HG03565 (cell line): Measurements from ENCODE around the gene CCDC159.
"Not testable (repeated sequence)": the region's sequence is repeated elsewhere in the genome, so short reads cannot be mapped to it uniquely, and the experiment has no call there.

Source experiments
- ATAC-seq: cut with Tn5 transposase; IDR thresholded peaks from one replicate; pipeline ENCODE4 v1.9.1; 2021; ENCODE audit warnings: mild to moderate bottlenecking, moderate library complexity; ENCODE audit not compliant: unreplicated experiment

The CCDC159 gene

GRCh38 chr19:11364296-11364904 is 18.1 kb downstream of the CCDC159 start:
- ATAC-seq = no peak

DNA sequence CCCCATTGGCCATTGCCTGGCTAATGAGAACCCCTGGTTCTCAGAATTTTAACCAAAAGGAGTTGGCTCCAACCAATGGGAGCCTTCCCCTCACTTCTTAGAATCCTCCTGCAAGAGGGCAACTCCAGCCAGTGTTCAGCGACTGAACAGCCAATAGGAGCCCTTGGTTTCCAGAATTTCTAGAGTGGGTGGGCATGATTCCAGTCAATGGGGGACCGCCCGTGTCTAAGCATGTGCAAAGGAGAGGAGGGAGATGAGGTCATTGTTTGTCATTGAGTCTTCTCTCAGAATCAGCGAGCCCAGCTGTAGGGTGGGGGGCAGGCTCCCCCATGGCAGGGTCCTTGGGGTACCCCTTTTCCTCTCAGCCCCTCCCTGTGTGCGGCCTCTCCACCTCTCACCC is 18.6 kb downstream of the CCDC159 start:
- no peak for ATAC-seq

- ATAC-seq = no peak
These were observed 19.3 kb downstream of the CCDC159 start for GRCh38 chr19:11365557-11366117.

DNA sequence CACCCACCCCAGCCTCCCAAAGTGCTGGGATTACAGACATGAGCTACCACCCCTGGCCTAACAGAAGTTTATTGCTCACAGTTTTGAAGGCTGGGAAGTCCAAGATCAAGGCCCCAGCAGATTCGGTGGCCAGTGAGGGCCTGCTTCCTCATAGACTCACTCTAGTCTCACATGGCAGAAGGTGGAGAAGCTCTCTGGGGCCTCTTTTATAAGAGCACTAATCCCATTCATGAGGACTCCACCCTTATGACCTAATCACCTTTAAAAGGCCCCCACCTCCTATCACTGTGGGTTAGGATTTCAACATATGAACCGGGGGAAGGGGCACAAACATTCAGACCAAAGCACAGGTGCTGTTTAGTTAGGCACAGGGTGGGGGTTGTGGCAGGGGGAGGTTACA is 21.2 kb downstream of the CCDC159 start:
- ATAC-seq = no peak

GRCh38 chr19:11370744-11371143 is 24.4 kb downstream of the CCDC159 start:
- ATAC-seq = no peak

GRCh38 chr19:11373166-11373884 is 27.0 kb downstream of the CCDC159 start:
- ATAC-seq = no peak

GRCh38 chr19:11373885-11374432 is 27.6 kb downstream of the CCDC159 start:
- ATAC-seq = no peak

- ATAC-seq = peak; percentile 80
These were observed 28.3 kb downstream of the CCDC159 start, which contains the start of gene SWSAP1 for GRCh38 chr19:11374433-11375142. Gene SWSAP1 (plus strand): TSS chr19:11374666. CDS start chr19:11374681, 15 bp downstream.

DNA sequence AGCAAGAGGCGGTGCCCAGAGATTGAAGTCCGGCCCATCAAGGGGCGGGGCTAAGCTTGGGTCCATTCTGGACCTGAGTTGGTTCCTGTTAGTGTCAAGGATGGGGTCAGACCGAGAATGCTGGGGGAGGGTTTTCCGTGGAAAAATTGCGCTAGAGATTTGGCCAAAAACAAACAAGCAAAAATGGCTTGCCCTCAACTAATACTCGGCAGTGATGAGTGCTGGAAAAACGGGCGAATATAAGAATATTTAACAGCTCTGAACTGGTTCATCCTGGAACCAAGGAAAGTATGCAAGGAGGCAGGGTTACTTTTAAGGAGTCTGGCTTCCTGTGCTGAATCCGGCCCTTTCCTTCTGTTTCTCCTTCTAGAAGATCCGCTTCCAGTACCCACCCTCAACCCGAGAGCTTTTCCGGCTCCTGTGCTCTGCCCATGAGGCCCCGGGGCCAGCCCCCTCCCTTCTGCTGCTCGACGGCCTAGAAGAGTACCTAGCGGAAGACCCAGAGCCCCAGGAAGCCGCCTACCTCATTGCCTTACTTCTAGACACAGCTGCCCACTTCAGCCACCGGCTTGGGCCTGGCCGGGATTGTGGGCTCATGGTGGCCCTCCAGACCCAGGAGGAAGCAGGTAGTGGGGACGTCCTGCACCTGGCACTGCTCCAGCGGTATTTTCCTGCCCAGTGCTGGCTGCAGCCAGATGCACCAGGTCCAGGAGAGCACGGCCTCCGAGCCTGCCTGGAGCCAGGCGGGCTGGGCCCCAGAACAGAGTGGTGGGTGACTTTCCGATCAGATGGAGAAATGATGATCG is 29.0 kb downstream of the CCDC159 start:
- ATAC-seq = no peak

DNA sequence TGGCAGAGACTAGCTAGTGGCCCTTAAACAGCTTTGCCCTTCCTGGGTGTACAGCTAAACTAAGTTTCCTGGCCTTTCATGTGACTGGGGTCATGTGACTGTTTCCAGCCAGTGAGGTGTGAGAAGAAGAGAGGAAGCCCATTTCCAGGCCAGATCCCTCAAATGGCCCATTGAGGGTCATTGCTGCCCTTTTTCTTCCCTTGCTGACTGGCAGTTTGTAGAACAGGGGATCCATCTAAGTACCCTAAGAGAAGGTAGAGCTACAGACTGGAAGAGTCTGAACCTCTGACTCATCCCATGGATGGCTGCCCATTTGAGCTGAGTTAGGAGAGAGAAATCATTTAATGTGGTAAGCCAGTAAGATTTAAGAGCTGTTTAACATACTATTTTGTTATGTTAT is 30.9 kb downstream of the CCDC159 start:
- no peak for ATAC-seq

DNA sequence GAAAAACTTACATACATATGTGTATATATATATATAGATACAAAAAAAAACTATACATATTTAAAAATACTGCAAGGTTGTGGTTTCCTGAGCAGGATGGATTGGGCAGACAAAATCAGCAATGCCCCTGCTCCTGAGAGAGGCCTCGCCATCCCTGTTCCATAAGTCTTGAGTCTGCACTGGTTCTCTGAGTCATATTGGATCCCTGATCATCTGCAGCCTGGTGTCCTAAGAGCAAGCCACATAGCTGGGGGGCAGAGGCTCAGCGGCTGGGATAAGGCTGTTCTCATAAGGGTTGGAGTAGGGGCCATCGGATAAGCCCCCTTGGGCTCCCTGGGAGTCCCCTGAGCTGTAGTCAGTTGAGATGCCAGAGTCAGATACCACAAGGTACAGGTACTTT is 31.4 kb downstream of the CCDC159 start:
- no peak for ATAC-seq

DNA sequence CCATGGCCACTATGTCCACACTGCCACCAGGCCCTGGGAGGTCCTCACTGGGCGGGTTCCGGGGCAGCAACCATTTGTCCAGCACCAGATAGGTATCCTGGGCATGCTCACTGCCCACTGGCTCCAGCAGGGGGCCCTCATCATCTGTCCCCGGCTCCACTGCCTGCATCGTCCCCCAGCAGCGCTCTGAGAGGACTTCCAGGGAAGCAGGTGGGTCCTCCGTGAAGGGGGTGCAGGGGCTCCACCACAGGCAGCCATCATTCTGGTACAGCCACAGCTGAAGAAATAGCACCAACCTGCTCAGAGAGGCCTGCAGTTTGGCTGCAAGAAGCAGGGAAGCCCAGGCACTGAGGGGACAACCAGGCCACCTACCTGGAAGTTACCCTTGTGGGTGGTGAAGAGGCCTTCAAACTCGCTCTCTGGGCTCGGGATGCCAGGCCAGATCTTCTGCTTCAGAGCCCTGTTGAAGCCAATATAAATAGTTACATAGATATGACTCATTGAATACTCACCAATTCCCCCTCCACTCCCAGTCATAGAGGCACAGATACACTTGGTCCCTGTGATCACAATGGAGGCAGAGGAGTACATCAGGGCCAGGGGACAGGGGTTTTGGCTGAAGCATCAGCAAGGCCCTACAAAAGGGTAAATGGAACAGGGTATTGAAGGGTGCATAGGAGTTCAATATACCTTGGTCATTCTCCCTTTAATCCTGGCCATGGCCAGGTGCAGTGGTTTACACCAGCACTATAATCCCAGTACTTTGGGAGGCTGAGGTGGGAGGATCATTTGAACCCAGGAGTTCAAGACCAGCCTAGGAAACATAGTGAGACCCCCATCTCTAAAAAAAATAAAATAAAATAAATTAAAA is 32.2 kb downstream of the CCDC159 start:
- no peak for ATAC-seq

- not testable (repeated sequence) for ATAC-seq
These were observed 33.0 kb downstream of the CCDC159 start for GRCh38 chr19:11379269-11379845.

- ATAC-seq = no peak
These were observed 33.6 kb downstream of the CCDC159 start for GRCh38 chr19:11379857-11380350.

DNA sequence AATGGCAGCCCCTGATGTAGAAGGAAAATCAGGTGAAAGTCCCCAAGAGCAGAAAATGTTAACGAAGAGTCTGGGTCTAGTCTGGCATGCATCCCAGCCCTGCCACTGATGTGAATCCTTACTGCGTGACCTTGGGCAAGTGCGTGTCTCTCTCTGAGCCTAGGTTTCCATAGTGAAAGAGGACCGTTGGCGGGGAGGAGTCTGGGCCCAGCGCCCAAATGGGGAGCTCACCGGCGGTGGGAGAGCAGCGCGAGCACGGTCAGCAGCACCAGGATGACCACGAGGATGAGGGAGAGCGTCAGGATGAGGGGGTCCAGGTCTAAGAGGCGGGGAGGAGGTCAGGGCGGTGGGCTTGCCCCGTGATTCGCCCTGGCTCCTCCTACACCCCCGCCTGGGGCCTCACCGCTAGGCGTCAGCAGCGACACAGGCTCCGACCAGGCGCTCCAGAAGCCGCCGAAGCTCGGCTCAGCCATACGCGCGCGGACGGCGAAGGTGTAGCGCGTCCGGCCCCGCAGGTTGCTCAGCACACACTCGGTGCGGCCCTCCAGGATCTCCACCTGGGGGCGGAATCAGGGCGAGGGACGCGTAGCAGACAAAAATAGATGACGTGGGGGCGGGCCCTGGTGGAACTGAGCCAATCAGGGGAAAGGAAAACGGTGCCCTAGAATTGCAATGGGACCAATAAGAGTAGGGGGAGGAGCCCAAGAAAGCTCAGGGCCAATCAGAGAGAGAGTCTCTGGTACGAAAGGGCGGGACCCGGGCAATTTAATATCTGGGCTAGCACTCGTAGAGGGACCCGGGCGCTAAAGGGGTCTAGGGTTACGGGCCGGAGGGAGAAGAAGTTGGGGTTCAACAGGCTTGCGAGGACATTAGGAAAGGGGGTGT is 34.6 kb downstream of the CCDC159 start:
- ATAC-seq = peak; percentile 62

- ATAC-seq = no peak
These were observed 36.8 kb downstream of the CCDC159 start for GRCh38 chr19:11382898-11383705.

DNA sequence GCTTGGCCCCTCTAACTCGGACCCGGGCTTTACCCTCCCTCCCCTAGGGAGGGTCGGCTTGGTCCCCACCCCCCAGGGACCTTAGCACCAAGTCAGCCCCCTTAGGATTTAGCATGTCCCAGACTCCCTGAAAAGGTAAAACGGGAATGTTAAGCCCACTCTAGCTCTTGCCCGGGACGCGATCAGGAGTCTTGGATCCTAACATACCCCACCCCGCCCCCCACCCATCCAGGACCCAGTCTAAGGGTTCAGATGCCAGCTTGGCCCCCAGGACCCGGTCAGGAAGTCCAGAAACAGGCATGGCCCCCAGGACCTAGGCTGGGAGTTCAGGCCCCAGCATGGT is 37.4 kb downstream of the CCDC159 start:
- ATAC-seq = no peak
